Measurements from ENCODE around the gene TMEM25. TPM values are rescaled to one million over a fixed set of nuclear protein-coding genes. Genes with fewer than 3 reads are reported as not detected.
A peak's percentile ranks its signal among the peaks of the same experiment; 100 is the strongest.
"Not testable (repeated sequence)": the region's sequence is repeated elsewhere in the genome, so short reads cannot be mapped to it uniquely, and the experiment has no call there.

TMEM25 gene
- polyA plus RNA-seq, 3 donors = 5.5 to 13.4 (median 6.4) TPM

GRCh38 chr11:118571701-118572060 is 40.7 kb downstream of the TMEM25 start:
- WGBS, 3 donors = 2 to 13% (median 13%) methylated on average over 15 of the region's 15 CpGs
- H3K27ac ChIP-seq (ENCODE audit: low read depth, low read length) = not testable (repeated sequence)

DNA sequence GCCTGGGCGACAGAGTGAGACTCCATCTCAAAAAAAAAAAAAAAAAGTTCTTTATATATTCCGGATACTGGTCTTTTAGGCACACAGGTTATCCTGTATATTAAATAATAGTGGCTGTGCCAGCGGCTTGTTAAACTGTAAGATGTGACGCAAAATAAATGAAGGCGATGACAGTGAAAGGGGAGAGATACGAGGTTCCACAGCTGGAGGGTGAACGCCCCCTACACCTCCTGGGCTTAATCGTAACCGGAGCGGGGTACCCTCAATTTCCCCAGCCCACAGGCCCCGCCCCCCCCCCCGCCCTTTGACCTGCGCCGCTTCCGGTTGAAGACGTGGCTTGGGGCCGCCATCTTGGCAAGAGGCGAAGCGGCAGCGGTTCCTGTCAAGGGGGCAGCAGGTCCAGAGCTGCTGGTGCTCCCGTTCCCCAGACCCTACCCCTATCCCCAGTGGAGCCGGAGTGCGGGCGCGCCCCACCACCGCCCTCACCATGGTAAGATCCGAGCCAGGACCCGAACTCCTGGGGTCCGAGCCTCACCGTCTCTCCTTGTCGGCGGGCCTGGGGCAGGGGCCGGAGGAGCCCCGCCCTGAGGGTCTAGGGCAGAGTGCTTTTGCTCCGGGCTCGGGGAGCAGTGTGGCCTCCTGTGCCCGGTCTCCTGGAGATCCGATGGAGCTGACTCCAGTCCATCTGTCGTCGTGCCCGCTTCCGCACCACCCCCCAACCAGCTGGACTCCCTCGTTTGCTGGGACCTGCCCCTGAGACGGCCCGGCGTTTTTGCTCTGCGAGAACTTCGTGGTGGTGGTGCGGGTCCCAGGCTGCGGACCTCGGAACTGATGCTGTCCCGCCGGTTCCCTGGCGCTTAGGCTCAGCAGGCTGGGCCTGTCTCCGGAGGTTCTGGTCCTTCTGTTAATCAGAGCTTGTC is 41.3 kb downstream of the TMEM25 start, which contains the start of gene ARCN1:
ARCN1 (plus strand) TSS at position 349 of the 920 bp plus-strand sequence; CDS start at position 488, 139 bp downstream.
- 0 to 1% (median 0%) methylated on average over 50 to 55 of the region's 55 CpGs for WGBS, 3 donors
- peak within 1 kb of the TSS; percentile 97 for H3K27ac ChIP-seq (ENCODE audit: low read depth, low read length)

GRCh38 chr11:118572981-118573550 is 42.1 kb downstream of the TMEM25 start:
- 2 to 4% (median 3%) methylated on average over 10 of the region's 10 CpGs for WGBS, 3 donors
- H3K27ac ChIP-seq (ENCODE audit: low read depth, low read length) = peak overlapping the region; percentile 97

DNA sequence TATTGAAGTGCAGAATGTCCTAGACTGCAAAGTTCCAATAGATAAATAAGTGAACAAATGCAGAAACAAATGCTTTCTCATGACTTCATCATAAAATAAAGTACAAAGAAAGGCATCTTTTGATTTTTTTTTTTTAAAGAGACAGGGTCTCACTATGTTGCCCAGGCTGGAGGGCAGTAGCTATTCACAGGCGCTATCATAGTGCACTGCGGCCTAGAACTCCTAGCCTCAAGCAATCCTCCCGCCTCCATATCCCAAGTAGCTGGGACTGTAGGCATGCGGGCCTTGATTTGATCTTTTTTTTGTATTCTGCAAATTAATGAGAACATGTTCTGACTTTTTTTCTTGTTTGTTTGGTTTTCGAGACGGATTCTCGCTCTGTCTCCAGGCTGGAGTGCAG is 43.6 kb downstream of the TMEM25 start:
- WGBS, 3 donors = 59 to 92% (median 91%) methylated on average over 7 of the region's 7 CpGs
- no peak overlapping the region for H3K27ac ChIP-seq (ENCODE audit: low read depth, low read length)

DNA sequence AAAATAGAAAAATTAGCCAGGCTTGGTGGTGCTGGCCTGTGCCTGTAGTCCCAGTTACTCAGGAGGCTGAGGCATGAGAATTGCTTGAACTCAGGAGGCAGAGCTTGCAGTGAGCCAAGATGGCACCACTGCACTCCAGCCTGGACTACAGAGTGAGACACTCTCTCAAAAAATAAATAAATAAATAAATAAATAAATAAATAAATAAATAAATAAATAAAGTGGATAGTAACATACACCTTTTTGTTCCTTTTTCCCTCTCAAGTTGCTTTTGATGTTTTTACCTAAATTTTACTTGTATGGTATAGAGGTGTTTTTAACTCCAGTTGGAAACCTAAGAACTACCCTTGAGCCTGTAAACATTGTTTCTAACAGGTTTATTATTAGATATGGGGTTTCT is 47.0 kb downstream of the TMEM25 start:
- H3K27ac ChIP-seq (ENCODE audit: low read depth, low read length) = not testable (repeated sequence)

- no peak overlapping the region for H3K27ac ChIP-seq (ENCODE audit: low read depth, low read length)
- 63 to 69% (median 69%) methylated on average over 6 of the region's 6 CpGs for WGBS, 3 donors
Observed at GRCh38 chr11:118581057-118581456, 50.1 kb downstream of the TMEM25 start.

Other genes starting within 250 kb of the TMEM25 start
- 1 to 10 TPM; 1.9 to 4.3 (median 2.9) TPM for gene CD3E, start 226.5 kb upstream of the TMEM25 start, polyA plus RNA-seq
- gene CD3D, start 188.5 kb upstream of the TMEM25 start, polyA plus RNA-seq = 1 to 10 TPM; 1.2 to 4.3 (median 2.0) TPM
- gene CD3G, start 186.8 kb upstream of the TMEM25 start, polyA plus RNA-seq = under 1 TPM in 2 of 3 donors, not detected in 1; 0.25 to 0.79 TPM
- 10 to 100 TPM in 2 of 3 donors, 1 to 10 TPM in 1; 7.9 to 14.7 (median 11.4) TPM for gene UBE4A, start 171.6 kb upstream of the TMEM25 start, polyA plus RNA-seq
- 100 to 1,000 TPM in 2 of 3 donors, 10 to 100 TPM in 1; 63.1 to 232 (median 188) TPM for gene ATP5MG, start 129.6 kb upstream of the TMEM25 start, polyA plus RNA-seq
- 10 to 100 TPM in 1 of 3 donors, 1 to 10 TPM in 2; 7.9 to 14.4 (median 8.1) TPM for gene KMT2A, start 94.7 kb upstream of the TMEM25 start, polyA plus RNA-seq
- 10 to 100 TPM in 1 of 3 donors, 1 to 10 TPM in 2; 1.0 to 12.6 (median 2.8) TPM for gene TTC36, start 3.7 kb upstream of the TMEM25 start, polyA plus RNA-seq
- gene IFT46, start 34.7 kb downstream of the TMEM25 start, polyA plus RNA-seq = 10 to 100 TPM; 12.4 to 22.5 (median 15.1) TPM
- gene ARCN1, start 41.2 kb downstream of the TMEM25 start, polyA plus RNA-seq = 10 to 100 TPM; 73.5 to 82.1 (median 73.9) TPM
- gene PHLDB1, start 76.4 kb downstream of the TMEM25 start, polyA plus RNA-seq = 100 to 1,000 TPM in 2 of 3 donors, 10 to 100 TPM in 1; 31.5 to 339 (median 208) TPM
- 1 to 10 TPM in 2 of 3 donors, under 1 TPM in 1; 0.54 to 5.7 (median 2.0) TPM for gene TREH, start 148.5 kb downstream of the TMEM25 start, polyA plus RNA-seq

Data from adipose tissue (tissue), 3 donors.